DMS114 treated with DMSO at 0.1 percent for 48 hours (cell line): ENCODE data around the gene CIRBP.

ENCODE experiments used
- DNase-seq: peaks from one replicate; lab custom pipeline; 2025; ENCODE audit not compliant: unreplicated experiment; lab: John Stamatoyannopoulos, UW

CIRBP gene

DNA sequence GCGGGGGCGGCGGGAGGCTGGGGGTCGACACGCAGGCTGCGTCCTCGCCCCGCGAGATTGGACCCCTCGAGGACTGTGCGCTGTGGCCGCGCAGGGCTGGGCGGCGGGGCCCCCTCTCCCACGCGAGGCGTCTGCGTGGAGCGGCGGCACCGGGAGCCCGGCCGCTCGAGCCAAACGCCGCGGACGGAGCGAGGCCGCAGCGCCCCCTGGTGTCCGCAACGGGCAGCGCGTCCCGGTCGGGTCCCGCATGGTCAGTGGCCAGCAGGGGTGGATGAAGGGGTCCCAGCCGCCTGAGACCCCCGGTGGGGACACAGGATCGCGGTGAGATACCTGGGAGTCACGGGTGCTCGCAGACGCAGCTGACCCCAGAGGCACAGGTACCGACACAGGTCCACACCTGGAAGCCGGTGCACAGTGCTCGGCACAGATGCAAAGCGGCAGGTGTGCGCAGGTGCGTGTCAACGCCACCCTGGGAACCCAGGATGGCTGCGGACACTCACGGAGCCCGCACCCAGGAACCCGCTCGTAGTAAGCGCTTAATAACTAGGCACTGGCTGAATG, 2.1 kb upstream of the CIRBP start:
- DNase-seq = no peak

DNA sequence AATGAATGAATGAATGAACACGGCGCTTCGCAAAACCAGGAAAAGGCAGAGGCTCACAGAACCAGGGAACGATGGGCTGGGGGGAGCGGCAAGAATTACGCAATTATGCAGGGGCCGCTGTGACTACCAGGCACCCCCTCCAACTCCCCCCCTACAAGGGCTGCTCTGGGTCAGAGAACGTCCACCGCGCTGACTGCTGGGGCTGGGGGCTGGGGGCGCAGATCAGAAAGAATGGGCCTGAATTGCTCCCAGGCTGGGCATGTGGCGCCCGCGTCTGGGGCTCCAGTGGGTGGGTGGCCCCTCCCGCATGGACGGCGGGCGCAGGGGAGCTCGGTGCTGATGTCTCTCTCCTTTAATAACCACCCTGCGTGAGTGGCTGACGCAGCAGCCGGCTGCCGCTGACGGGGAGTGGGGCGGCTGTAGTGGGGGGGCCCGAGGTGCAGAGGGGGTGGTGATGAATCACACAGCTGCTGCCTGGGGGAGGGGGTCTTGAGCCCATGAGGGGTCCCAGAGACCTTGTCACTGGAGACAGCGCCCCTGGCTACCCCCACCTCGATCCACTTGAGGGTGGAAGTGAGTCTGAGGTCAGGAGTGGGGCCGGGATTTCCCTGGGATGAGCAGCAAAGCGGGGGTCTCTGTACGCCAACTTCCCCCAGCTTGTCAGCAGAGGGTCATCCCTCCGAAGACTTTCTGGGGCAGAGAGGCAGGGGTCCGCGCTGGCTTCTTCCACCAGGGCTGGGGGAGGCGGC, 1.5 kb upstream of the CIRBP start:
- no peak for DNase-seq

DNA sequence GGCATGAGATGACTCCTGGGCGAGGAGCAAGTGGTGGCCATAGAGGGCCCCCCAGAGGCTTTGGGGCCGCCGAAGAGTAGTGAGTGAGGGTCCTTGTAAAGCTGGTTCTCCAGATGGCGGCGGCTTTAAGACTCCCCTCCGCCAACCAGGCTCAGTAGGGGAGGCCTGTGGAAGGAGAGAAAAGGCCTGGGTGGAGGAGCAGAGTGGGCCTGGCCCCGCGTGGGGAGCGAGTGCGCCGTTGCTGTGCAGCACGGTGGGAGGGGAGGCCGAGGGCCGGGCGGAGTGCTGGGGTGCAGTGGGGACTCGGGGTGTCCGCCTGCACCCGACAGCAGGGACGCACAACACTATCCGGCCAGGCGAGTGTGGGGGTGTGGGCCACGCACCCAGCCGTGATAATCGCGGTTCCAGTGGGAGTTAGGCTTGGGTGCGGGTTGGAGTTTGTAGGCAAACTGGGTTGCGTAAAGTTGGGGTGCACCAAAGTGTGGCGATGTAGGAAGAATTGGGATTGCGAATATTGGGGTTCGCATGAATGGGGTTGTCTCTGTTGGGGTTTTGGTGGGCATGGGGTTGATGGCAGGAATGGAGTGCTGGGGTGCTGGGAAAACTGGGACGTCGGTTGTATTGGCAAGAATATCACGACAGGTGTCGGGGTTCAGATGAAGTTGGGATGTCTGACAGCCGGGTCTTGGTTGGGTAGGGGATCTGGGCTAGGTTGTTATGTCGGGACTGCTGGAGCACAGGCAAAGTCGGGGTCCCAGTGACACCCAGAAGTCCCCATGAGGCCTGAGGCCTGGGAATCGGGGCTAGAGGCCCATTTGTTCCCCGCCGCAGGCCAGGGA, 687 bp upstream of the CIRBP start:
- DNase-seq = no peak

DNA sequence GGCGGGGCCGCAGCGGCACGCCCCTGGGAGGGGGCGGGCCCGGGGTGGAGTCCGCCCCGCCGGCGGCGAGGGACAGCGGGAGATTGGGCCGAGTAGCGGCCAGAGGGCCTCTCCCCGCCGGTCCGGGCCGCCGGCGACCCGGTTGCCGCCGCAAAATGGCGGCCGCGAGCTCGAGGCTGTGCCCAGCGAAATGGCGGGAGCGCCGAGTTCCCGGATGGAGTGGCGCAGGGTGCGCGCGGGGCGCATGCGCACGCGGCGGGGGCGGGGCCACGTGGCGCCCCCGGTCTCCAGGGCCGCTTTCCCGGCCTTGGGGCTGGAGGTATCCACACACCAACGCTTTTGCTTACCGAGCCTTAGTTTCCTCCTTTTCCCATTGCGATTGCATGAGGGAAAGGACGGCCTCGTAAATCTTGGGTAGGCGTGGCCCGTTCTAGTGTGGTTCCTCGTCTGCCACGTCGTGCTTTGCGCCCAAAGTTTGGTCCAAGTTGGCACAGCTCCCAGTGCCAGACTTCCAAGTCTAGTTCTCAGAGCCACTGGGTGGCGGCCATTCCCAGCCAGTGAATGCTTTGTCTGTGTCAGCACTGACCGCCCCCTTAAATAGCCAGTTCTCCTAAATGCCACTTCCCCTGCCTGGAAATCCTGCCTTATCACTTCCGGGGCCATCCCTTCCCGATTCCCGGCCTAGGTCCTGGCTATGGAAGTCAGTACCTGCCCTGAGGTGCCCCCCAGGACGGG, 513 bp downstream of the CIRBP start:
- DNase-seq = peak; percentile 30

DNA sequence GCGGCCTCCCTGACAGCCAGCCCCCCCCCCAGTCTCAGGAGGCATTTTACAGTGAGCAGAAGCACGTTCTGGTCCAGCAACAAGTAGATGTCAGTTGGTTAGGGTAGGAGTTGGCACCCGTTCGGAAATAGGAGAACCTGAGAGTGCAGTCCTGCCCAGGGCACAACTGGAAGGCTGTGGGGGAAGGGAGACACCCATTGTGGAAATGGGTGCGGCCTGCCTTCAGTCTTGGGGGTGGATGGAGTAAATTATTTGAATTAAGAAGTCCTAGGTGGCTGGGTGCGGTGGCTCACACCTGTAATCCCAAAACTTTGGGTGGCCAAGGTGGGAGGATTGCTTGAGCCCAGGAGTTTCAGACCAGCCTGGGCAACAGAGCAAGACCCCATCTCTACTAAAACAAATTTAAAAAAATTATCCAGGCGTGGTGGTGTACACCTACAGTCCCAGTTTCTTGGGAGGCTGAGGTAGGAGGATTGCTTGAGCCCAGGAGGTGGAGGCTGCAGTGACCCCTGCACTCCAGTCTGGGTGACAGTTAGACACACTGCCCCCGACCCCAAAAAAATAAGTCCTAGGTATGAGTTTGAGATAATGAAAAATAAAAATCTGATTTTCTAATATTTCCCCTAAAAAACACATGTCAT, 1.2 kb downstream of the CIRBP start:
- no peak for DNase-seq

DNA sequence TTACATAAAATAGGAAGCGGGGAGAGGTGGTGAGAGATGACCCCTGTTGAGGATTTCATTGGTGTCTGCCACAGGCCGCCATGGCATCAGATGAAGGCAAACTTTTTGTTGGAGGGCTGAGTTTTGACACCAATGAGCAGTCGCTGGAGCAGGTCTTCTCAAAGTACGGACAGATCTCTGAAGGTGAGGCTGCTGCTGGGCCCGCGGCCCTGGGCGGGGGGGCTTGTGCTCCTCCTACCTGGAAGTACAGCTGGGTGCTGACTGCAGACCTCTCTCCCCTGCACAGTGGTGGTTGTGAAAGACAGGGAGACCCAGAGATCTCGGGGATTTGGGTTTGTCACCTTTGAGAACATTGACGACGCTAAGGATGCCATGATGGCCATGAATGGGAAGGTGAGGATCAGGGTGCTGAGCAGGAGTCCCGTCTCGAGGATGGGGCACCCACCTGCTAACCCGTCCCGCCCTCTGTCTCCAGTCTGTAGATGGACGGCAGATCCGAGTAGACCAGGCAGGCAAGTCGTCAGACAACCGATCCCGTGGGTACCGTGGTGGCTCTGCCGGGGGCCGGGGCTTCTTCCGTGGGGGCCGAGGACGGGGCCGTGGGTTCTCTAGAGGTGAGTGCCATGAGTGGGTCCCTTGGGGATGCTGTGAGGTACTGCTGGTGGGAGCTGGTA, 1.9 kb downstream of the CIRBP start:
- no peak for DNase-seq

DNA sequence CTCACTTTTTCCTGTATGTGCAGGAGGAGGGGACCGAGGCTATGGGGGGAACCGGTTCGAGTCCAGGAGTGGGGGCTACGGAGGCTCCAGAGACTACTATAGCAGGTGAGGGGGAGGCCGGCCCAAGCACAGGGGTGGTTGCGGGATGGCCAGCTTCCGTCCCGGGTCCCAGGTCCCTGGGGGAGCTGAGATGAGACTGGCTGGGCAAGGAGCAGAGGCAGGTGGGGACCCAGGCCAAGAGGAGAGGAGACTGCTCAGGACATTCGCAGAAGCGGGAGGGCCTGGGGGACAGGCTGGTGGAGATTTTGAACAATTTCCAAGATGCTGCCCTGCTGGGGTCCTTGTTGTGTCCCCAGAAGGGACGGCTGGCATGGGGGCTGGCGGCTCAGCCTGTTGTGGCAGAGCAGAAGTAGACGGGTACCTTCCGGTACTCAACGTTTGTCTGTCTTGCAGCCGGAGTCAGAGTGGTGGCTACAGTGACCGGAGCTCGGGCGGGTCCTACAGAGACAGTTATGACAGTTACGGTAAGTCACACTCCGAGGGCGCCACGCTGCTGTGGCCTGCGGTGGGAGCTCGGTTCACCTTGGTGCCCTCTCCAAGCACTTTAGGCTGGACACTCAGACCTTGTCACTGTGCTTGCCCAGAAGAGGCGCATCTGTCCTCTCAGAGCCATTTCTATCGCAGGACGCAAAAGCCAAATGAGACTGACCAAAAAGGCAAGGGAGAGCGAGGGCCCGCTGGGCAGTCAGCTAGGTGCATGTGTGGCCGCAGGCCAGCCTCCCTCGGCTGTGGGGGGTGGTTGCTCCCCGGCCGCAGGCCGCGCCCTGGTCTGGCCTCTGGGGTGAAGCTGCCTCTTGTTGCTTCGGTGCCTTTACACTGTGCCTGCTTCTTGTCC, 2.6 kb downstream of the CIRBP start:
- no peak for DNase-seq

DNA sequence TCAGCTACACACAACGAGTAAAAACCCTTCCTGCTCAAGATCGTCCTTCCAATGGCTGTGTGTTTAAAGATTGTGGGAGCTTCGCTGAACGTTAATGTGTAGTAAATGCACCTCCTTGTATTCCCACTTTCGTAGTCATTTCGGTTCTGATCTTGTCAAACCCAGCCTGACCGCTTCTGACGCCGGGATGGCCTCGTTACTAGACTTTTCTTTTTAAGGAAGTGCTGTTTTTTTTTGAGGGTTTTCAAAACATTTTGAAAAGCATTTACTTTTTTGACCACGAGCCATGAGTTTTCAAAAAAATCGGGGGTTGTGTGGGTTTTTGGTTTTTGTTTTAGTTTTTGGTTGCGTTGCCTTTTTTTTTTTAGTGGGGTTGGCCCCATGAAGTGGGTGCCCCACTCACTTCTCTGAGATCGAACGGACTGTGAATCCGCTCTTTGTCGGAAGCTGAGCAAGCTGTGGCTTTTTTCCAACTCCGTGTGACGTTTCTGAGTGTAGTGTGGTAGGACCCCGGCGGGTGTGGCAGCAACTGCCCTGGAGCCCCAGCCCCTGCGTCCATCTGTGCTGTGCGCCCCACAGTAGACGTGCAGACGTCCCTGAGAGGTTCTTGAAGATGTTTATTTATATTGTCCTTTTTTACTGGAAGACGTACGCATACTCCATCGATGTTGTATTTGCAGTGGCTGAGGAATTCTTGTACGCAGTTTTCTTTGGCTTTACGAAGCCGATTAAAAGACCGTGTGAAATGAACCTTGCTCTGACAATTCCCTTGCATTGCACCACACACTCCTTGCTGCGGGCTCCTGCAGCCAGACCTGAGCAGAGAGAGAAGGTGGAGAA, 3.5 kb downstream of the CIRBP start:
- no peak for DNase-seq

DNA sequence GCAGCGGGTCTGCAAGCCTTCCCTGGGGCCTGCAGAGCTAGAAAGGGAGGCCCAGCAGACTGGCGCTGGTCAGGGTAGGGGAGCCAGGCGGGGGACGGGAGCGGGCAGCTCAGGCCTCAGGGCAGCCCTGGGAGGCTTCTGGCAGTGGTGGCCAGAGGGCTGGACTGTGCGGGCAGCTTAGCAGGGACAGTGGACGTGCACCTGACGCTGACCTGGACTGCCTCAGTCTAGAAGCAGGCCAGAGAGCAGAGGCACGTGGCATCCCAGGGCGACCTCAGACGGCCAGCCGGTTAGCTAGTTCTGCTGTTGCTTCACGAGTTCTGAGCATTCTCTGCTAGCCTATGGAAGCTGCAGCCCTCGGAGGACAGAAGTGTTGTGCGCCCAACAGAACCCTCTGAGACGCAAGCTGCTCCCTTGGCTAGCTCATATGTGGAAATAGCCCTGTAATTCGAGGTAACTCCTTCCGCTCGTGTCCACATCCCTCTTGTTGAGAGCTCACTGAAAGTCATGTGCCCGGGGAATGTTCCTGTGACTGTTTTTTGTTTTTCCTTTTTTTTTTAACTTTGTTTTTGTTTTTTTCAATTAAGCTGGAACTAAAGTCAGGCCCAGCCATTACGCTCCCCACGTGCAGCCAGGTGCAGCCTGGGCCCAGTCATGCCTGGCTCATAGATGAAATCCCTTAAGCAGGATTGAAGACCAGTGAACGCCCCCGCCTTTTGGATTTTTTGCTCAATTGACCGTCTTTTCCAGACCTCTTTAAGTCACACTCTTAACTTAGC, 4.3 kb downstream of the CIRBP start:
- no peak for DNase-seq

DNA sequence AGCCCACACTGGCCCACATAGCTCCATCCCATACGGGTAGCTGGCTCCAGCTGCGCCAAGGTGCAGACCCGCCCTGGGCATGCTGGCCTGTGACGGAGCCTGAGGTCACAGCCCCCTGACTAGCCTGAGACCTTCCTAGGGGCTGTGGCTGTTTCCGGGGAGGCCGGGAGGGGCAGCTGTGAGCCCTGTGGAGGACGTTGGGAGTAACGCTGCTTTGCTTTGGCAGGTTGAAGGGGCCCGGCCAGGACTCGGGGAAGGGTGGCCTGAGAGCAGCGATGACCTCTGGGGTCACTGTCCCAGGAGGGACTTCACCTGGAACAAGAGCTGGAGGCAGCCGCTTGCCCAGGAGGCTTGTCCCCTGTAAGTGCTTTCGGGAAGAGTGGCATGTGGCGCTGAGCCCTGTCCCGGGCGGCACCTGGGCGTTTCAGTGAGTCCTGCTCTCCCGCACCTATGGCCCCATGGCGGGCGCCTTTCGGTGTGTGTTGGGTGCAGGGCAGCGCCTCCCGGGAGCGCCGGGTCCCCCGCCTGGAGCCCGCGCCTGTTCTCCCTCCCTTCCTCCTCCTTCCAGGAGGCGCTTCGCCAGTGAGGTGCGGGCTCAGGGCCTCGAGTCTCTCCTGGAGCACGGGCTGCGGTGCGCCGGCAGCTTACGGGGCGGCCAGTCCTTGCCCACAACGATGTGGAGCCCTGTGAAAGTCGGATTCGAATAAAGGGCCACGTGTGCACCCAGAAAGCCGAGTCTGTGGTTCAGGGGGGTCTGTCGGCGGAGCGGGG, 5.1 kb downstream of the CIRBP start:
- no peak for DNase-seq

DNA sequence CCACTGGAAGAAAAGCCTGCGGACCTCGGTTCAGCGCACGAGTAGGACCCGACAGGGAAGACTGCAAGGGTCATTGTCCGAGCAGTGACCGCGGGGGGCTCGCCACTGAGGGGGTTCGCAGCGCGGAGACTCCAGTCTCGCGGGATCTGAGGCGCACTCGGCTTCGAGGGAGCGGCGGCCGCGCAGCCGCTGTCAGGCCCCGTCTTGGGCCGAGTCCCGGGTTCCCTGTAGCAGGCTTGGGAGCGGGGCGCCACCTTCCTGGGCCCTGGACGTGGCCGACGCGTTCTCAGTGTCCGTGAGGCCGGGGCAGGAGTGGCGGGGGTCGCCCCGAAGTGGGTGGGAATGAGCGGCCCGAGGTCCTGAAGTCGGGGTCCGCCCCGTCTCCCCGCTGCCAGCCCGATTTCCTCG, 5.7 kb downstream of the CIRBP start:
- no peak for DNase-seq

DNA sequence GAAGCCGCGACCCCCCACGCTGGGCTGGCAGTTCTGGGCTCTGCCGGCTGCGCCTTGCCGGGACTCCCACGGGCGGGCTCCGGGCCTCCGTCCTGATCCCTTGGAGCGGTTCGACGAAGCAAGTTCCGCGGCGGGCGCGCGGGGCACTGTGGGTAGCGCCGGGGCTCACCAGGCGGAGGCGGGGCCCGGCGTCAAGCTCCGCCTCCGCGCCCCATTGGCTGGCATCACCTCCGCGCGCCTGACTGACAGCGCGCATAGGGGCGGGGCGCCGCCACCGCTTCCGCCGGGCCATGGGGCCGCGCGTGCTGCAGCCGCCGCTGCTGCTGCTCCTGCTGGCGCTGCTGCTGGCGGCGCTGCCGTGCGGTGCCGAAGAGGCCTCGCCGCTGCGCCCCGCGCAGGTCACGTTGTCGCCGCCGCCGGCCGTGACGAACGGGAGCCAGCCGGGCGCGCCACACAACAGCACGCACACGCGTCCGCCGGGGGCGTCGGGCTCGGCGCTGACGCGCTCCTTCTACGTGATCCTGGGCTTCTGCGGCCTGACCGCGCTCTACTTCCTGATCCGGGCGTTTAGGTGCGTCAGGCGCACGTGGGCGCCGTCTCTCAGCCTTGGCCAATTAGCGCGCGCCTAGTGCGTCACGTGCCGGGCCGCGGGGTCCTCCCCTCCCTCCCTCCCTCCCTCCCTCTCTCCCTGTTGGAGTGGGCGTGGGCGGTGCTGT, 6.3 kb downstream of the CIRBP start, which contains the start of gene FAM174C:
Gene FAM174C, plus strand, starts transcription at position 271 of the 716 bp plus-strand sequence. Its CDS starts 20 bp downstream, at position 291.
- DNase-seq = peak; percentile 72

DNA sequence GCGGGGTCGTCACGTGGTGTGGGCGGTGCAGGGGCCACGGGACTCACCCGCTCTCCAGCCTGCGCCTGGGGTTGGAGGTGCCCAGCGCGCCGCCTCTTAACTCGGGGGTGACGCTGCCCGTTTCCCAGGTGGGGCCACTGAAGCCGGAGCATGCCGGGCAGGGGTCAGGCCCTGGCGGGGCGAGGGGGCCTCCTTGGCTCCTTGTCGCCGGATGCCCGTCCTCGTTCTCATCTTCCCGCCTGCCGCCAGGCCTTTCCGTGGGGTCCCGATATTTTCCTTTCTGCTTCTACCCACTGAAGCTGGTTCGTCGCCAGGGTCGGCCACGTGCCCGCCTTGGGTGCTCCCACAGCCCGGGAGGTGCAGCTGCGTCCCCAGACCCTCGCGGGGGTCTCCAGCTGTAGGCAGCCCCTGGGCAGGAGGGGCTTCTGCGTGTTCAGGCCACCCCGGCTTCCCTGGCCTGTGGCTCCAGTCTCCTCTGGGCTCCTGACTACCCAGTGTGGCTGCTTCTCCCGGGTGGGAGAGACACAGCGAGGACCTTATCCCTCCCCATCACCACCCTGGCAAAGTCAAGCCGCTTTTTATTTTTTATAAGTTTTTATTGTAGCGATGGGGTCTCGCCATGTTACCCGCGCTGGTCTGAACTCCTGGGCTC, 7.0 kb downstream of the CIRBP start:
- DNase-seq = no peak

DNA sequence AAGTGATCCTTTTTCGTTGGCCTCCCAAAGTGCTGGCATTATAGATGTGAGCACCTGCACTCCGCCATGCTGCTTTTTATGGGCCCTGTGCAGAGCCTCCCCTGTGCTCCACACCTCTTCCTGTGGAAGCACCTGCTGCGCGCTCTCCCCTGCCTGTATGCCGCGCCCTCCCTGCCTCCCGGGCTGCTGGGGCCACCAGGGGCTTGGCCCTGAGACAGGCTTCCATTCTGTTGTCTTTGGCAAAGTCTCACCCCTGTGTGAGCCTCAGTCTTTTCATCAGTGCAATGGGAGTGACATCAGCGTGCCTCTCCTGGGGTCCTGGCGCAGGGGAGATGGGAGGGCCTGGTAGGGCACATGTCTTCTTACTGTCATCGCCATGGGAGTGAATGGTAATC, 7.5 kb downstream of the CIRBP start:
- DNase-seq = no peak

DNA sequence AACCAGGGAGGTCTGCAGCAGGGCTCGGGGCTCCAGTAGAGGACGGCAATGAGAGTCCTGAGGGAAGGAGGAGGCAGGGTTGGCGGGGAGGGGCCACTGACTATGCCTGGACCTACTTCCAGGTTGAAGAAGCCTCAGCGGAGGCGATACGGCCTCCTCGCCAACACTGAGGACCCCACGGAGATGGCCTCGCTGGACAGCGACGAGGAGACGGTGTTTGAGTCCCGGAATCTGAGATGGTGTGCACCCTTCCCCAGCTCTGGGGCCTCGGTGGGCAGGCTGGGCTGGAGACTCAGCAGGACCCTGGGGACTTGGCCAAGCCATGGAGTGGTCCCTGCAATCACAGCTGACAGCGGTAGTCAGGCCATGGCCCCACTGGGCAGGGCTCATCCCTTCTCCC, 7.9 kb downstream of the CIRBP start:
- no peak for DNase-seq

DNA sequence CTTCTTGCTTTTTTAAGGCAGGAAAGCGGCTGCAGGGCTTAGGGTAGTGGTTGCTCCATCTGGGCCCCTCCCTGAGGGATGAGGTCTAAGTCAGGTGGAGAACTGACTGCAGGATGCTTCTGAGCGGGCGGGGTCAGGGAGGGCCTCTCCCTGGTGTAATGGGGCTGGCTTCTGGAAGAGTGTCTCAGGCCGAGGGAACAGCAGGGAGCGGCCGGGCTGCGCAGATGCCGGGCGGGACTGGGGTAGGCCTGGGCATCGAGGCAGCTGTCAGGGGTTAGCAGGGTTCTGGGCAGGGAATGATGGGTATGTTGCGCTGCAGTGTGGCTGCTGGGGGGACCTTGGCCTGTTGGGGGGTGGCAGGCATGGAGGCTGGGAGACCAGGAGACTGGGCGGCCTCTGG, 8.9 kb downstream of the CIRBP start:
- DNase-seq = no peak
